HepG2 (cell line): Measurements from ENCODE around the gene TMC8. TPM values are rescaled to one million over a fixed set of nuclear protein-coding genes. Genes with fewer than 3 reads are reported as not detected.
A peak's percentile ranks its signal among the peaks of the same experiment; 100 is the strongest.

Experiments
- DZIP1 ChIP-seq: sonication (generic); formaldehyde crosslinking; IDR thresholded peaks from 2 replicates; pipeline ENCODE4 v1.5.0; 2020; ENCODE audit warnings: mild to moderate bottlenecking, missing genetic modification reagents
- E2F1 ChIP-seq: sonication (generic); formaldehyde crosslinking; IDR thresholded peaks from 2 replicates; pipeline ENCODE4 v1.5.0; 2020; ENCODE audit warnings: missing genetic modification reagents
- KLF16 ChIP-seq, 2 experiments: sonication (generic) in 1 of 2; formaldehyde crosslinking in 1 of 2; IDR thresholded peaks; 2 replicates each; pipeline versions ENCODE4 v1.6.1 to v1.8.0; 2016 to 2023; ENCODE audit warnings: missing genetic modification reagents in 2 of 2, missing compliant biosample characterization in 1 of 2
- NR2C2 ChIP-seq: sonication (generic); formaldehyde crosslinking; IDR thresholded peaks from 2 replicates; pipeline ENCODE4 v1.4.0; 2020; ENCODE audit warnings: missing genetic modification reagents, mild to moderate bottlenecking, moderate library complexity, borderline replicate concordance
- SATB2 ChIP-seq: sonication (generic); formaldehyde crosslinking; IDR thresholded peaks from 2 replicates; pipeline ENCODE4 v1.5.0; 2020; ENCODE audit warnings: missing genetic modification reagents
- SNAI1 ChIP-seq: sonication (generic); formaldehyde crosslinking; IDR thresholded peaks from 2 replicates; pipeline ENCODE4 v1.5.0; 2020; ENCODE audit warnings: mild to moderate bottlenecking, missing genetic modification reagents, borderline replicate concordance
- STAT6 ChIP-seq: sonication (generic); formaldehyde crosslinking; IDR thresholded peaks from 2 replicates; pipeline ENCODE4 v1.4.0; 2020; ENCODE audit warnings: missing genetic modification reagents, mild to moderate bottlenecking, borderline replicate concordance
- THAP8 ChIP-seq: sonication (generic); formaldehyde crosslinking; IDR thresholded peaks from 2 replicates; pipeline ENCODE4 v1.5.1; 2020; ENCODE audit warnings: missing genetic modification reagents, mild to moderate bottlenecking, borderline replicate concordance
- THRA ChIP-seq: sonication (generic); formaldehyde crosslinking; IDR thresholded peaks from 2 replicates; pipeline ENCODE4 v1.4.0; 2020; ENCODE audit warnings: missing genetic modification reagents, borderline replicate concordance
- TP53 ChIP-seq: sonication (generic); formaldehyde crosslinking; conservative IDR thresholded peaks from 2 replicates; pipeline ENCODE4 v1.4.0; 2020; ENCODE audit warnings: missing genetic modification reagents
- ZBTB3 ChIP-seq: sonication (generic); formaldehyde crosslinking; IDR thresholded peaks from 2 replicates; pipeline ENCODE4 v1.4.0; 2020; ENCODE audit warnings: low read depth, mild to moderate bottlenecking, moderate library complexity, missing genetic modification reagents, borderline replicate concordance
- ZFP37 ChIP-seq: sonication (generic); formaldehyde crosslinking; IDR thresholded peaks from 2 replicates; pipeline ENCODE4 v1.4.0; 2020; ENCODE audit warnings: missing genetic modification reagents, borderline replicate concordance
- ZNF224 ChIP-seq: sonication (generic); formaldehyde crosslinking; IDR thresholded peaks from 2 replicates; pipeline ENCODE4 v1.5.0; 2020; ENCODE audit warnings: mild to moderate bottlenecking, missing genetic modification reagents
- ZNF225 ChIP-seq: sonication (generic); formaldehyde crosslinking; IDR thresholded peaks from 2 replicates; pipeline ENCODE4 v1.4.0; 2020; ENCODE audit warnings: mild to moderate bottlenecking, missing genetic modification reagents
- ZNF264 ChIP-seq: sonication (generic); formaldehyde crosslinking; IDR thresholded peaks from 2 replicates; pipeline ENCODE4 v1.4.0; 2020; ENCODE audit warnings: missing genetic modification reagents
- ZNF329 ChIP-seq: sonication (generic); formaldehyde crosslinking; IDR thresholded peaks from 2 replicates; pipeline ENCODE4 v1.9.0; 2021; ENCODE audit warnings: low read depth, mild to moderate bottlenecking, missing genetic modification reagents
- ZNF512 ChIP-seq: sonication (generic); formaldehyde crosslinking; IDR thresholded peaks from 2 replicates; pipeline ENCODE4 v1.4.0; 2020; ENCODE audit warnings: mild to moderate bottlenecking, missing genetic modification reagents
- ZNF567 ChIP-seq: sonication (generic); formaldehyde crosslinking; IDR thresholded peaks from 2 replicates; pipeline ENCODE4 v1.8.1; 2023; ENCODE audit warnings: mild to moderate bottlenecking, missing genetic modification reagents, borderline replicate concordance
- polyA plus RNA-seq, 8 experiments: library from polyadenylated mRNA; depleted of rRNA in 3 of 8; stranded (reverse) in 7 of 8; unstranded in 1 of 8; fragments of >200 nt; fragmentation: Illumina TruSeq in 4 of 8; extraction: Trizol in 4 of 8; gene quantifications; 2 replicates each; pipeline versions ENCODE4 v1.2.1 to v1.2.3, GENCODE V29; 2011 to 2016; ENCODE audit warnings: low read depth in 4 of 8, missing spikeins in 1 of 8, mixed read lengths in 1 of 8; ENCODE audit not compliant: insufficient read depth in 1 of 8
- total RNA-seq, 5 experiments: library from RNA; depleted of rRNA; stranded (reverse); fragments of >200 nt; fragmentation: Illumina TruSeq; extraction: Trizol; gene quantifications; 2 replicates each; pipeline ENCODE4 v1.2.3, GENCODE V29; 2016; ENCODE audit warnings: low read depth in 1 of 5

TMC8 gene
- total and polyA plus RNA-seq, 2 of the 13 experiments (the other 11 are each of a cell fraction or from before 2014, with no cell fraction given): 0.53 to 7.8 TPM

- no peak for TF ChIP-seq ZNF567 (CRISPR knock-in tag)
- no peak for TF ChIP-seq E2F1 (CRISPR knock-in tag)
- no peak for TF ChIP-seq SATB2 (CRISPR knock-in tag)
- no peak; the same call in 1 of the 2 replicates for TF ChIP-seq STAT6
- TF ChIP-seq ZNF225 (CRISPR knock-in tag): no peak
- TF ChIP-seq TP53 (CRISPR knock-in tag): 0 out of 2 replicates have a peak, but pooled peaks have one; percentile 20
- TF ChIP-seq ZNF264 (CRISPR knock-in tag): no peak
- TF ChIP-seq ZNF512 (CRISPR knock-in tag): no peak
- no peak for TF ChIP-seq THRA (CRISPR knock-in tag)
- no peak for TF ChIP-seq THAP8 (CRISPR knock-in tag)
- no peak for TF ChIP-seq DZIP1 (CRISPR knock-in tag)
- TF ChIP-seq ZNF329 (CRISPR knock-in tag): no peak; the same call in 1 of the 2 replicates
- TF ChIP-seq SNAI1 (CRISPR knock-in tag): peak; percentile 97
- no peak; the same call in 1 of the 2 replicates for TF ChIP-seq ZNF224
- no peak for TF ChIP-seq NR2C2
- TF ChIP-seq ZBTB3 (CRISPR knock-in tag): 0 out of 2 replicates have a peak, but pooled peaks have one; percentile 5
- TF ChIP-seq ZFP37 (CRISPR knock-in tag): no peak
- TF ChIP-seq KLF16 (CRISPR knock-in tag; IDR thresholded peaks at IDR 0.05): no peak; a peak in 2 of 4 replicates
Measured at GRCh38 chr17:78127888-78128550, 2.6 kb upstream of the TMC8 start (continued).
